ENCODE results near the gene CP.
"Not testable (repeated sequence)": the region's sequence is repeated elsewhere in the genome, so short reads cannot be mapped to it uniquely, and the experiment has no call there.

CP gene

GRCh38 chr3:149221783-149222517, at the start of gene CP:
Gene CP, minus strand, starts transcription at chr3:149221829. Its CDS starts 37 bp downstream, at chr3:149221792.
- no peak for DNase-seq (ENCODE audit: low spot score)

- no peak for DNase-seq (ENCODE audit: low spot score)
These were observed 48.6 kb upstream of the CP start for GRCh38 chr3:149270180-149270579.

GRCh38 chr3:149269687-149270086, 48.1 kb upstream of the CP start:
- no peak for DNase-seq (ENCODE audit: low spot score)

- no peak for DNase-seq (ENCODE audit: low spot score)
These were observed 45.9 kb upstream of the CP start for GRCh38 chr3:149267565-149267964.

- DNase-seq (ENCODE audit: low spot score), result no peak
These were observed 45.1 kb upstream of the CP start for GRCh38 chr3:149266736-149267135.

GRCh38 chr3:149263856-149264255, 42.2 kb upstream of the CP start:
- DNase-seq (ENCODE audit: low spot score), result no peak

- no peak for DNase-seq (ENCODE audit: low spot score)
These were observed 37.1 kb upstream of the CP start for GRCh38 chr3:149258714-149259113.

- DNase-seq (ENCODE audit: low spot score), result no peak
These were observed 36.7 kb upstream of the CP start for GRCh38 chr3:149258298-149258697.

- no peak for DNase-seq (ENCODE audit: low spot score)
These were observed 30.6 kb upstream of the CP start for GRCh38 chr3:149252272-149252671.

- no peak for DNase-seq (ENCODE audit: low spot score)
These were observed 29.6 kb upstream of the CP start for GRCh38 chr3:149251186-149251585.

GRCh38 chr3:149247929-149248691, 26.5 kb upstream of the CP start:
- no peak for DNase-seq (ENCODE audit: low spot score)

- DNase-seq (ENCODE audit: low spot score), result no peak
These were observed 25.5 kb upstream of the CP start for GRCh38 chr3:149247008-149247710.

GRCh38 chr3:149245738-149246451, 24.3 kb upstream of the CP start:
- DNase-seq (ENCODE audit: low spot score), result no peak

- no peak for DNase-seq (ENCODE audit: low spot score)
These were observed 21.9 kb upstream of the CP start for GRCh38 chr3:149243540-149243939.

GRCh38 chr3:149239357-149239936, 17.8 kb upstream of the CP start:
- DNase-seq (ENCODE audit: low spot score), result no peak

GRCh38 chr3:149238268-149238667, 16.6 kb upstream of the CP start:
- DNase-seq (ENCODE audit: low spot score), result not testable (repeated sequence)

GRCh38 chr3:149235599-149236424, 14.2 kb upstream of the CP start:
- DNase-seq (ENCODE audit: low spot score), result no peak

- DNase-seq (ENCODE audit: low spot score), result no peak
These were observed 13.1 kb upstream of the CP start for GRCh38 chr3:149234671-149235245.

- peak; percentile 50 for DNase-seq (ENCODE audit: low spot score)
These were observed 11.7 kb upstream of the CP start for GRCh38 chr3:149233323-149233722.

GRCh38 chr3:149231871-149232270, 10.2 kb upstream of the CP start:
- DNase-seq (ENCODE audit: low spot score), result no peak

Data from ecto neural progenitor cell (in vitro differentiated cells).